Measurements from ENCODE around the gene EXOC6B.

GRCh38 chr2:72205504-72205881, 620.3 kb downstream of the EXOC6B start:
- TF ChIP-seq CTCF (IDR thresholded peaks at IDR 0.05; ENCODE audit: low read length) (no peak), EZH2 (optimal IDR thresholded peaks at IDR 0.05; ENCODE audit: low read depth, low read length) (no peak)

Measured in MM.1S (cell line).